ENCODE results near the gene ZNF655. TPM values are rescaled to one million over a fixed set of nuclear protein-coding genes. Genes with fewer than 3 reads are reported as not detected.
"Not testable (repeated sequence)": the region's sequence is repeated elsewhere in the genome, so short reads cannot be mapped to it uniquely, and the experiment has no call there.

Gene ZNF655
- total and polyA plus RNA-seq, 8 donors, result 33.0 to 162 (median 74.1) TPM

DNA sequence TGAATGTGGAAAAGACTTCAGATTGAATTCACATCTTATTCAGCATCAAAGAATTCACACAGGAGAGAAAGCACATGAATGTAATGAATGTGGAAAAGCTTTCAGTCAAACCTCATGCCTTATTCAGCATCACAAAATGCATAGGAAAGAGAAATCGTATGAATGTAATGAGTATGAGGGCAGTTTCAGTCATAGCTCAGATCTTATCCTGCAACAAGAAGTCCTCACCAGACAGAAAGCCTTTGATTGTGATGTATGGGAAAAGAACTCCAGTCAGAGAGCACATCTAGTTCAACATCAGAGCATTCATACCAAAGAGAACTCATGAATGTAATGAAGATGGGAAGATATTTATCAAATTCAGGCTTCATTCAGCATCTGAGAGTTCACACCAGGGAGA lies 14.8 kb downstream of the ZNF655 start:
- H3K4me1 ChIP-seq, result no peaks in the 10 kb centered on the region
- TF ChIP-seq, protein P1, sequence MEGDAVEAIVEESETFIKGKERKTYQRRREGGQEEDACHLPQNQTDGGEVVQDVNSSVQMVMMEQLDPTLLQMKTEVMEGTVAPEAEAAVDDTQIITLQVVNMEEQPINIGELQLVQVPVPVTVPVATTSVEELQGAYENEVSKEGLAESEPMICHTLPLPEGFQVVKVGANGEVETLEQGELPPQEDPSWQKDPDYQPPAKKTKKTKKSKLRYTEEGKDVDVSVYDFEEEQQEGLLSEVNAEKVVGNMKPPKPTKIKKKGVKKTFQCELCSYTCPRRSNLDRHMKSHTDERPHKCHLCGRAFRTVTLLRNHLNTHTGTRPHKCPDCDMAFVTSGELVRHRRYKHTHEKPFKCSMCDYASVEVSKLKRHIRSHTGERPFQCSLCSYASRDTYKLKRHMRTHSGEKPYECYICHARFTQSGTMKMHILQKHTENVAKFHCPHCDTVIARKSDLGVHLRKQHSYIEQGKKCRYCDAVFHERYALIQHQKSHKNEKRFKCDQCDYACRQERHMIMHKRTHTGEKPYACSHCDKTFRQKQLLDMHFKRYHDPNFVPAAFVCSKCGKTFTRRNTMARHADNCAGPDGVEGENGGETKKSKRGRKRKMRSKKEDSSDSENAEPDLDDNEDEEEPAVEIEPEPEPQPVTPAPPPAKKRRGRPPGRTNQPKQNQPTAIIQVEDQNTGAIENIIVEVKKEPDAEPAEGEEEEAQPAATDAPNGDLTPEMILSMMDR (IDR thresholded peaks at IDR 0.05), result no peak
- no peak for TF ChIP-seq POLR2AphosphoS5 (IDR thresholded peaks at IDR 0.05)
- no peak for TF ChIP-seq POLR2A (IDR thresholded peaks at IDR 0.05)
- TF ChIP-seq EP300 (IDR thresholded peaks at IDR 0.05), result no peak
- H3K4me3 ChIP-seq, result no peak overlapping the region
- H3K36me3 ChIP-seq, result peaks cover 24 to 67% (median 65%) of the 10 kb centered on the region in 4 donors
- WGBS, 5 donors, result 90 to 100% (median 97%) methylated on average over 1 of the region's 1 CpG
- no peak for DNase-seq
- H3K9me3 ChIP-seq, result no peaks in the 10 kb centered on the region
- H3K27me3 ChIP-seq, result no peaks in the 10 kb centered on the region
- intact Hi-C loops (cut with DNase I; ENCODE audit: low total_unique reads), result no loop called here
- no peak overlapping the region for H3K27ac ChIP-seq

GRCh38 chr7:99576251-99576650 lies 17.8 kb downstream of the ZNF655 start:
- Histone ChIP-seq H3K27ac (no peak overlapping the region), H3K27me3 (peaks cover 0 to 10% (median 0%) of the 10 kb centered on the region in 3 donors), H3K9me3 (no peaks in the 10 kb centered on the region), H3K4me3 (no peak overlapping the region), H3K36me3 (peaks cover 11 to 37% (median 35%) of the 10 kb centered on the region in 4 donors), H3K4me1 (peaks cover 8 to 19% (median 15%) of the 10 kb centered on the region in 4 donors)
- intact Hi-C loops (cut with DNase I; ENCODE audit: low total_unique reads), result no loop called here
- DNase-seq, result no peak
- TF ChIP-seq EP300 (IDR thresholded peaks at IDR 0.05) (no peak), POLR2AphosphoS5 (IDR thresholded peaks at IDR 0.05) (no peak), POLR2A (IDR thresholded peaks at IDR 0.05) (no peak)
- TF ChIP-seq, protein P1 (IDR thresholded peaks at IDR 0.05), result no peak
- 66 to 79% (median 70%) methylated on average over 3 of the region's 3 CpGs for WGBS, 5 donors

DNA sequence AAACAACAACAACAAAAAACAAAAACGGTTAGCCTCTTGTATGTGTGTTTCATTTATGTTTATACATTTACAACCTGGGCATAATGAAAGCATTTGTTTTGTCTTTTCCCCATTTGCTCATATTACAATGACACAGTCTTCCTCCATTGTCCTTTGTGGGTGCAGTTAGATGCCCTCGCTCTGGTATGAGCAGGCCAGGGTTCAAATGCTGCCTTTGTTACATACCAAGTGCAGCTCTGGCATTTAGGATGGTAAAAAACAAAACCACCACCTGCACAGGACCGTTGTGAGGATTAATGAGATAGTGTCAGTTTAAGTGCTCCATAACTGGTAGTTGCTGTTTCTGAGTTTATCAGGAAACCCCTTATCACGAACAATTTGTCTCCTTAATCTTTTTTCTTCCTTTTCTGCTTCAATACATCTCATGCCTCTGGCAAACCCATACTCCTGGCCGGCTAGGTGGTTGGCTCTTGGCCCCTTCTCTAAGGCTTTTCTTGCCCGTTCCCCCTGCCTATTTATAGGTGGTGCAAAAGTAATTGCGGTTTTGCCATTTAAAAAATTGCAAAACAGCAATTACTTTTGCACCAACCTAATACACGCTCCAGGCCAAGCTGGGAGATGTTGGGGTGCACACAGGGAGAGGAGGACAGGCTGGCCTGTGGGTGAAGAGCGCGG lies 21.0 kb downstream of the ZNF655 start:
- TF ChIP-seq POLR2AphosphoS5 (IDR thresholded peaks at IDR 0.05) (no peak), EP300 (IDR thresholded peaks at IDR 0.05) (no peak), POLR2A (IDR thresholded peaks at IDR 0.05) (no peak)
- TF ChIP-seq, protein P1 (IDR thresholded peaks at IDR 0.05), result no peak
- no peak for DNase-seq
- Histone ChIP-seq H3K27me3 (peaks cover 0 to 10% (median 0%) of the 10 kb centered on the region in 3 donors), H3K36me3 (peaks cover 0 to 8% (median 3%) of the 10 kb centered on the region in 4 donors), H3K4me3 (peak overlapping the region; percentile 47 to 60 (median 58)), H3K9me3 (no peaks in the 10 kb centered on the region), H3K27ac (peak overlapping the region in 2 of 5 donors; percentile 48 to 74), H3K4me1 (peaks cover 8 to 19% (median 15%) of the 10 kb centered on the region in 4 donors)
- intact Hi-C loops (cut with DNase I; ENCODE audit: low total_unique reads), result no loop called here
- 33 to 42% (median 35%) methylated on average over 10 of the region's 10 CpGs for WGBS, 5 donors

DNA sequence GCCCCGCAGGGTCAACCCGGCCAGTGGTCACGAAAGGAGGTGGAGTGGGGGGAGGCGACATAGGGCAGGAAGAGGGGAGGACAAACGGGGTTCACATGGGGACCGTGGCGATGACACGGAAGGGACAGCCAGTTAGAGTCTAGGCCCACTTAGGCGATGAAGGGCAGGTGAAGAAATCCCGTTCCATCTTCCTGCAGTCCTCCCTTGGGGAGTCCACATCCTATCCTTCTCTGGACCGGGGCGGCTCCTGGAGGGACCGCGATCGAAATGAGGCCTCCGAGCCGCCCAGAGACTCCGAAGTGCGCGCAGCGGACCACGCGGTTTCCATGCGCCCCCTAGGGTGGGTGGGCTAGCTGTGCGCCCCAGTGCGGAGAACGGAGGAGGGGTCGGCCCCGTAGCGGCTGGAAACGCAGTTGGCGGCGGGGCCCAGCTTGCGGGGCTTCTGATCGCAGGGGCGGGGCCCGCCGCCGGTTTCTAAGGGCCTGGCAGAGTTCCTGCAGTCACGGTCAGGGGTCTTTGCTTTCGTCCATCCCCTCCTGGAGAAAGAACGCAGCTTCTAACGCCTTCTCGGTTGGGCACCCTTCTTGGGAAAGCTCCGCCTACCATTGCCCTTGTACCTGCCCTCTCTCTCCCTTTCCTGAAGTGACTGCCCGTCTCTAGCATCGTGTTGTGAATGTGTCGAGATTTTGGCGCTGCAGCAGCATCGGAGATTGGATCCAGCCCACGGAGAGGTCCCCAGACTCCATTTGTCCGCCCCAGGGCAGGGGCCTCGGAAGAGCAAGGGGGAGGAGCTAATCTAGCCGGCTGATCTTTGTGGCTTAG lies 21.7 kb downstream of the ZNF655 start:
- intact Hi-C loops (cut with DNase I; ENCODE audit: low total_unique reads), result no loop called here
- TF ChIP-seq POLR2AphosphoS5 (IDR thresholded peaks at IDR 0.05) (no peak), EP300 (IDR thresholded peaks at IDR 0.05) (no peak)
- TF ChIP-seq, protein P1 (IDR thresholded peaks at IDR 0.05), result peak in 1 of 7 experiments; percentile 17
- 2 to 5% (median 3%) methylated on average over 15 to 54 of the region's 54 CpGs for WGBS, 5 donors
- no peaks in the 10 kb centered on the region for H3K9me3 ChIP-seq
- peaks cover 0 to under 1% (median 0%) of the 10 kb centered on the region in 4 donors for H3K36me3 ChIP-seq
- peaks cover 0 to 10% (median 0%) of the 10 kb centered on the region in 3 donors for H3K27me3 ChIP-seq
- DNase-seq, result peak in 1 of 2 donors; percentile 84
- H3K4me1 ChIP-seq, result peaks cover 8 to 19% (median 15%) of the 10 kb centered on the region in 4 donors
- H3K27ac ChIP-seq, result peak overlapping the region in 4 of 5 donors; percentile 17 to 74 (median 50)
- H3K4me3 ChIP-seq, result peak overlapping the region; percentile 47 to 60 (median 58)

GRCh38 chr7:99580778-99581332 lies 22.4 kb downstream of the ZNF655 start:
- Histone ChIP-seq H3K27me3 (peaks cover 0 to 10% (median 0%) of the 10 kb centered on the region in 3 donors), H3K27ac (peak overlapping the region in 1 of 5 donors; percentile 74), H3K4me3 (peak overlapping the region; percentile 47 to 60 (median 58)), H3K4me1 (peaks cover 8 to 19% (median 15%) of the 10 kb centered on the region in 4 donors)
- H3K9me3 ChIP-seq; intact Hi-C loops (cut with DNase I; ENCODE audit: low total_unique reads); DNase-seq; H3K36me3 ChIP-seq: not testable (repeated sequence)
- 57 to 62% (median 58%) methylated on average over 4 of the region's 4 CpGs for WGBS, 5 donors
